Measurements from ENCODE around the gene SLC12A8.

- no peak for TF ChIP-seq MYC (IDR thresholded peaks at IDR 0.05; ENCODE audit: low read depth, low read length)
- TF ChIP-seq, protein P1, sequence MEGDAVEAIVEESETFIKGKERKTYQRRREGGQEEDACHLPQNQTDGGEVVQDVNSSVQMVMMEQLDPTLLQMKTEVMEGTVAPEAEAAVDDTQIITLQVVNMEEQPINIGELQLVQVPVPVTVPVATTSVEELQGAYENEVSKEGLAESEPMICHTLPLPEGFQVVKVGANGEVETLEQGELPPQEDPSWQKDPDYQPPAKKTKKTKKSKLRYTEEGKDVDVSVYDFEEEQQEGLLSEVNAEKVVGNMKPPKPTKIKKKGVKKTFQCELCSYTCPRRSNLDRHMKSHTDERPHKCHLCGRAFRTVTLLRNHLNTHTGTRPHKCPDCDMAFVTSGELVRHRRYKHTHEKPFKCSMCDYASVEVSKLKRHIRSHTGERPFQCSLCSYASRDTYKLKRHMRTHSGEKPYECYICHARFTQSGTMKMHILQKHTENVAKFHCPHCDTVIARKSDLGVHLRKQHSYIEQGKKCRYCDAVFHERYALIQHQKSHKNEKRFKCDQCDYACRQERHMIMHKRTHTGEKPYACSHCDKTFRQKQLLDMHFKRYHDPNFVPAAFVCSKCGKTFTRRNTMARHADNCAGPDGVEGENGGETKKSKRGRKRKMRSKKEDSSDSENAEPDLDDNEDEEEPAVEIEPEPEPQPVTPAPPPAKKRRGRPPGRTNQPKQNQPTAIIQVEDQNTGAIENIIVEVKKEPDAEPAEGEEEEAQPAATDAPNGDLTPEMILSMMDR (IDR thresholded peaks at IDR 0.05; ENCODE audit: low read depth, low read length) = no peak
- TF ChIP-seq POLR2A (IDR thresholded peaks at IDR 0.05; ENCODE audit: extremely low read depth, insufficient read length) = no peak
Measured at GRCh38 chr3:125103406-125103805, 109.1 kb downstream of the SLC12A8 start.
